ENCODE data around the gene NOL8.

DNA sequence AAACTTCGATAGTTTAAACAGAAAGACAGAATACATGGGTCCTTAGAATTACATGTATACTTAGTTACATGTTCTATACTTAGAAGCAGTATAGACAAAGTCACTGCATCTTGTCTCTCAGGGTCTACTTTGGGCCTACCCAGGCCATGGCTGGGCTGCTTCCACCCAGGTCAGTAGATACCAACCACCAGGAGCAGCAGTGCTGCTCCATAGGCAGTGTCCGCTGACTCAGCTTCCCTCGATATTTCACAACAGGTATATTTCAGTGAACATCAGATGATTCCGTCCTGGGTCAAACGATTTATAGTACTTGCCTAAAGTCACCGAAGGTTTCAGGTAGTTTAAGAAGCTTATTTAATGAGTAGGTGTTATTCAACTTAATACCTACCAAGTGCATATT lies 49.6 kb downstream of the NOL8 start:
- TF ChIP-seq, protein P1, sequence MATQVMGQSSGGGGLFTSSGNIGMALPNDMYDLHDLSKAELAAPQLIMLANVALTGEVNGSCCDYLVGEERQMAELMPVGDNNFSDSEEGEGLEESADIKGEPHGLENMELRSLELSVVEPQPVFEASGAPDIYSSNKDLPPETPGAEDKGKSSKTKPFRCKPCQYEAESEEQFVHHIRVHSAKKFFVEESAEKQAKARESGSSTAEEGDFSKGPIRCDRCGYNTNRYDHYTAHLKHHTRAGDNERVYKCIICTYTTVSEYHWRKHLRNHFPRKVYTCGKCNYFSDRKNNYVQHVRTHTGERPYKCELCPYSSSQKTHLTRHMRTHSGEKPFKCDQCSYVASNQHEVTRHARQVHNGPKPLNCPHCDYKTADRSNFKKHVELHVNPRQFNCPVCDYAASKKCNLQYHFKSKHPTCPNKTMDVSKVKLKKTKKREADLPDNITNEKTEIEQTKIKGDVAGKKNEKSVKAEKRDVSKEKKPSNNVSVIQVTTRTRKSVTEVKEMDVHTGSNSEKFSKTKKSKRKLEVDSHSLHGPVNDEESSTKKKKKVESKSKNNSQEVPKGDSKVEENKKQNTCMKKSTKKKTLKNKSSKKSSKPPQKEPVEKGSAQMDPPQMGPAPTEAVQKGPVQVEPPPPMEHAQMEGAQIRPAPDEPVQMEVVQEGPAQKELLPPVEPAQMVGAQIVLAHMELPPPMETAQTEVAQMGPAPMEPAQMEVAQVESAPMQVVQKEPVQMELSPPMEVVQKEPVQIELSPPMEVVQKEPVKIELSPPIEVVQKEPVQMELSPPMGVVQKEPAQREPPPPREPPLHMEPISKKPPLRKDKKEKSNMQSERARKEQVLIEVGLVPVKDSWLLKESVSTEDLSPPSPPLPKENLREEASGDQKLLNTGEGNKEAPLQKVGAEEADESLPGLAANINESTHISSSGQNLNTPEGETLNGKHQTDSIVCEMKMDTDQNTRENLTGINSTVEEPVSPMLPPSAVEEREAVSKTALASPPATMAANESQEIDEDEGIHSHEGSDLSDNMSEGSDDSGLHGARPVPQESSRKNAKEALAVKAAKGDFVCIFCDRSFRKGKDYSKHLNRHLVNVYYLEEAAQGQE (IDR thresholded peaks at IDR 0.05; ENCODE audit: low read depth), result no peak
- no peak for TF ChIP-seq FOXM1 (IDR thresholded peaks at IDR 0.05; ENCODE audit: borderline replicate concordance, low read depth)
- TF ChIP-seq, protein P2, sequence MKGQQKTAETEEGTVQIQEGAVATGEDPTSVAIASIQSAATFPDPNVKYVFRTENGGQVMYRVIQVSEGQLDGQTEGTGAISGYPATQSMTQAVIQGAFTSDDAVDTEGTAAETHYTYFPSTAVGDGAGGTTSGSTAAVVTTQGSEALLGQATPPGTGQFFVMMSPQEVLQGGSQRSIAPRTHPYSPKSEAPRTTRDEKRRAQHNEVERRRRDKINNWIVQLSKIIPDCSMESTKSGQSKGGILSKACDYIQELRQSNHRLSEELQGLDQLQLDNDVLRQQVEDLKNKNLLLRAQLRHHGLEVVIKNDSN (IDR thresholded peaks at IDR 0.05), result no peak
- TF ChIP-seq, protein P3, sequence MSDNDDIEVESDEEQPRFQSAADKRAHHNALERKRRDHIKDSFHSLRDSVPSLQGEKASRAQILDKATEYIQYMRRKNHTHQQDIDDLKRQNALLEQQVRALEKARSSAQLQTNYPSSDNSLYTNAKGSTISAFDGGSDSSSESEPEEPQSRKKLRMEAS (IDR thresholded peaks at IDR 0.05), result no peak
- TF ChIP-seq CEBPB (IDR thresholded peaks at IDR 0.05), result no peak
- no peak for TF ChIP-seq EGR1 (IDR thresholded peaks at IDR 0.05)
- TF ChIP-seq EP300 (IDR thresholded peaks at IDR 0.05; ENCODE audit: borderline replicate concordance), result no peak
- TF ChIP-seq RAD21 (IDR thresholded peaks at IDR 0.05; ENCODE audit: low read depth), result no peak

Measured in Ishikawa (cell line).